DMS153 treated with DMSO at 0.1 percent for 48 hours (cell line): ENCODE data around the gene HOOK1.
"Not testable (repeated sequence)": the region's sequence is repeated elsewhere in the genome, so short reads cannot be mapped to it uniquely, and the experiment has no call there.

Source experiments
- DNase-seq: peaks from one replicate; lab custom pipeline; 2025; ENCODE audit not compliant: unreplicated experiment; lab: John Stamatoyannopoulos, UW

Gene HOOK1

DNA sequence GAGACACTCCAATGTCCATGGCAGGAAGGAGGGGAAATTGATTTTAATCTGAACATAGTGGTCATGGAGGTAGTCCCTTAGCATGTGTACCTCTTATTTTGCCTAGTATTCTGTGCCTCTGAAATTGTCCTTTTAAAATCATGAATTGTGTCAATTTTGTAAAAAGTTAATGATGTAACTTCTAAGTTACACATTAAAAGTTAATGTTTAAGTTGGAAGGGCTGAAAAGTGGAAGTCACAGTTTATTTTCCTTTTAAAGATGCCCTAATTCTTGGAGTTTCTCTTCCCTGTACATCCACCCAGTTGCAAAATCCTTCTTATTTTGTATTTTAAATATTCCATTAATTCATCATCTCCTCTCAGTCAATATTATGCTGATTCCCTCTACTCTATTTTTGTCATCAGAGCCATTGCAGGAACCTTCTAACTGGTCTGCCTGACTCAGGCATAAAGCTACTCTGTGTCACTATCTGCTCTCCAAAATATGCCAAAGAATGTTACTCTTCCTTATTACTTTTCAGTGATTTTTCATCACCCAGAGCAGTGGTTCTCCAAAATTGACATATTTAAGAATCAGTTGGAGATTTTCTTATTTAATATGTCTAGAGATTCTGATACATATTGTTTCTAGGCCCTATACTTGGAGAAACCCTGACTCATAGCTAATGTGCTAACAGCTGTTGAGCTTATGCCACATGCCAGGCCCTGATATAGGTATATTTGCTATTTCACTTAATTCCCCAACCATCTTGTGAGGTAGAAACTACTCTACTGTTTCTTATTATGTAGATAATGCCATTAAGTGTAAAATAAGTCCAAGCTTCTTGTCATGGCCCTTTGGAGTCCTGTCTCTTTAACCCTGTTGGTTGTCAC lies 5.1 kb downstream of the HOOK1 start:
- no peak for DNase-seq

DNA sequence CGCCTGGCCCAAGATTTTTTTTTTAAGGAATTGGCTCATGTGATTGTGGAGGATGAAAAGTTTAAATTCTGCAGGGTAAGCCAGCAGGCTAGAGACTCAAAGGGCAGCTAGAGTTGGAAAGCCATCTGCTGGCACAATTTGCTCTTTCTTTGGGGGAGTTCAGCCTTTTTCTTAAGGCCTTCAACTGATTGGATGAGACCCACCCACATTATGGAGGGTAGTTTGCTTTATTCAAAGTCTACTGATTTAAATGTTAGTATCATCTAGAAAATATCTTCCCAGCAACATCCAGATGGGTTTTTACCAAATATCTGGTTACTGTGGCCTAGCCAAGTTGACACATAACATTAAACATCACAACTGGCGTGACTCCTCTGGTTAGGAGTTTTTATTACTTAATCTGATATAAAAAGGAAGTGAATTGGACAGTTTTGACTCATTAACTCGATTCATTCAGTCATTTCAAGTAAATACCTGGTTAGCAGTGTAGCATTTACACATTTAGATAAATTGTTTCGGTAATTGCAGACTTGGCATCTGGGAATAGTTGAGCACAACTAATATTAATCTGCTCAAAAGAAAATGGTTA lies 12.4 kb downstream of the HOOK1 start:
- DNase-seq, result no peak

DNA sequence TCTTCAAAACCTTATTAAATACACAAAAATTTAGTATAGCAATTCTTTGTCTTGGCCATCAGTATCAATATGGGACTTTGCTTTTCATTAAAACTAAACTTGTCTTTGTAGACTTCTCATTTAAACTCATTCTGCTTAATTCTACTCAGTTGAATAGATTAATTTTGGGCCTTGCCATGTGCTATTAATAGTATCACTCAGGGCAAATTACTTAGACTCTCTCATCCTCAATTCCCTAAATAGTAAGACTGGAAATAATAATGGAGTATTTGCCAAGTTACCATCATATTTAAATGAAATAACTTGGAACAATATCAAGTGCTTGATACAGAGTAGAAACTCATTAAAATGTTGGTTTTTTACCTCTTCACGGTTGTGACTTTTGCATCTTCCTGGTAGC lies 13.4 kb downstream of the HOOK1 start:
- DNase-seq, result no peak

DNA sequence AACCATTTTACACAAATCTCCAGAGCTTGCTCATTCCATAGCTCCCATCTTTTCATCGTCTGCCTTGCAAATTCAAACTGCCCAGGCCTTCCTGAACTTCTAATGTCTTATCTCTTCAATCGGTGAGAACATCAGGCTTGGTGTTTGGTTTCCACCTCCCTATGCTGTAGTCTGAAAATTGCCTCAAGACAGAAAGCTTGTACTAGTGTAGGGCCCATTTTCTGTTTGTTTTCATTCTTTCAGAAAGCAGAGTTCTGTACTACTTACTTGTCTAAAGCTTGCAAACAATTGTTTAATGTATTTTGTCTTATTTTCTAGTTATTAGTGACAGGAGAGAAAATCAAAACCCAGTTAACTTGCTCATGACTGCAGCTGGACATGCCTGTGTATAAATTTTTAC lies 16.8 kb downstream of the HOOK1 start:
- DNase-seq, result no peak

DNA sequence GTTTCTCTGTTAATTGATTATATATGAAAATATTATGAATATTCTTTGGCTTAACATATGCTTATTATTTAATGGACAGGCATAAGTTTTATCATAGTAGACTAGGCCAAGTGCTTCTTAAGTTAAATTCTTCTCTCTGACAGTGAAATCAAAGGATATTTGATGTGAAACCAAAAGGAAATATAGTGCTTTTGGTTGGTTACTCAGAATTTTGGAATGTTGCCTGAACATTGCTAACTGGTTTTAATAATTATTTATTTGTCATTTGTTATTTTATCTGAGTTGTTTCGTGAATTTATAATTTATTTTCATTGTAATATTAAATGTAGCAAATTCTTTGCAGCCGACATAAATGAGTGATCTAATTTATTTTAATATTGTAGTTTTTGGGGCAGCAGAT lies 18.3 kb downstream of the HOOK1 start:
- no peak for DNase-seq

DNA sequence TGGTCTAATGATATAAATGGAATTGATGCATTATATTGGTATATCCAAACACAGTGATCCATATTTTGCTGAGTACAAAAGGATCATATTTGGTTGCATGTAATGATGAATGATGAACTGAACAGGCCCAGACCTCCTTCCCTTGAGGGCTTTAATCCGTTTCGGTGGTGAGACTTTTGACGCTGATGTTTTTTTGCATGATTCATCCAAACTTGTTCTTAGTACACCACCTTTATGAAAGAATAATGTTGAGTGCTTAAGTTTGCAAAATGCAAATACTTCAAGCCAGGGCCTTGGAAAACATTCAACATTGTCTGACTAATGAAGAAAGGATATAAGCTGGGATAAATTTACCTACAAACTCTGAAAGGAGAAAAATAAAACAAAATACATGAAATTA lies 19.2 kb downstream of the HOOK1 start:
- no peak for DNase-seq

DNA sequence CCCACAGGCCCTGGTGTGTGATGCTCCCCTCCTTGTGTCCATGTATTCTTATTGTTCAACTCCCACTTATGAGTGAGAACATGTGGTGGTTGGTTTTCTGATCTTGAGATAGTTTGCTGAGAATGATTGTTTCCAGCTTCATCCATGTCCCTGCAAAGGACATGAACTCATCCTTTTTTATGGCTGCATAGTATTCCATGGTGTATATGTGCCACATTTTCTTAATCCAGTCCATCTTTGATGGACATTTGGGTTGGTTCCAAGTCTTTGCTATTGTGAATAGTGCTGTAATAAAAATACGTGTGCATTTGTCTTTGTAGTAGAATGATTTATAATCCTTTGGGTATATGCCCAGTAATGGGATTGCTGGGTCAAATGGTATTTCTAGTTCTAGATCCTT lies 23.1 kb downstream of the HOOK1 start:
- DNase-seq, result not testable (repeated sequence)

DNA sequence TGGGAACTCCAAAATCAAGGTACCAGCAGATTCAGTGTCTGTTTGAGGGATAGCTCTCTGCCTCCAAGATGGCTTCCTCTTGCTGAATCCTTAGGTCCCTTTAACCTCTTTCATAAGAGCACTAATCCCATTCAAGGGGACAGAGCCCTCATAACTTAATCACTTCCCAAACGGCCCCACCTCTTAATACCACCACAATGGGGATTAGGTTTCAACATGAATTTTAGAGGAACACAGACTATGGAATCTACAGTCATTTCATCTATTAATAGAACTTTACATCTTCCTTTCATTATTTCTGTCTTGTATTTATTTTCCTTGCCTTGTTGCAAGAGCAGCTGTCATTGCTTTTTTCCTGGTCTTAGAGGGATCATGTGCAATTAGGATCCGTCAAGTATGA lies 30.3 kb downstream of the HOOK1 start:
- no peak for DNase-seq

DNA sequence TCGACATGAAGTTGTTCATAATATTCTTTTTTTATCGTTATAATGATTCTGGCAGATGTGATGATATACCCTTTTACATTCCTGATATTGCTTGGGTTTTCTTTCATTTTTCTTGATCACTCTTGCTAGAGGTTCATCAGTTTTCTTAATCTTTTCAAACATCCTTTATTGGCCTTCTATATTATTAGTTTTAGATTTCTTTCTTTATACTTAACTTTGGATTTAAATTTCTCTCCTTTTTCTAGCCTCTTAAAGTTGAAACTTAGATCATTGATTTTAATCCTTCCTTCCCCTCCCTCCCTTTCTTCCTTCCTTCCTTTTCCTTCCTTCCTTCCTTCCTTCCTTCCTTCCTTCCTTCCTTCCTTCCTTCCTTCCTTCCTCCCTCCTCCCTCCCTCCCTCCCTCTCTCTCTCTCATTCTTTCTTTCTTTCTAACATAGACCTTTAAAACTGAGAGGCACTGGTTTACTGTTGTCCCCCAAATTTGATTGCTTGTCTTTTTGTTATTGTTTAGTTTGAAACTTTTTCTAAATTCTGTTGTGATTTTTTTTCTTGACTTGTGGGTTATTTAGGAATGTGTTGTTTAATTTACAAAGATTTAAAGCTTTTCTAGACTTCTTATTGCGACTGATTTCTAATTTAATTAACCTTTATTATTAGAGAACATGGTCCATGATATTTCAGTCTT lies 31.6 kb downstream of the HOOK1 start:
- no peak for DNase-seq

DNA sequence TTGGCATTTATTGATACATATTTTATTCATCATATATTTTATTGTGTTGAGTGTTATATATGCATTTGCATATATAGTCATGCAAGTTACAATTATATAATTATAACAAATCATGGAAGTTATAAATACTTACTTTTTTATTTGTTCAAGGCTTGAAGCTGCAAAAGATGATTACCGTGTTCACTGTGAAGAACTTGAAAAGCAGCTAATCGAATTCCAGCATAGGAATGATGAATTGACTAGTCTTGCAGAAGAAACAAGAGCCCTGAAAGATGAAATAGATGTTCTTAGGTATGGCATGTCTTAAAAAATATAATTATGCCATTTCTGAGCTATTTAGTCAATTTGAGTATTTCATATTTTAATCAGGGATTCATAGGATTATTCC lies 32.1 kb downstream of the HOOK1 start:
- no peak for DNase-seq

DNA sequence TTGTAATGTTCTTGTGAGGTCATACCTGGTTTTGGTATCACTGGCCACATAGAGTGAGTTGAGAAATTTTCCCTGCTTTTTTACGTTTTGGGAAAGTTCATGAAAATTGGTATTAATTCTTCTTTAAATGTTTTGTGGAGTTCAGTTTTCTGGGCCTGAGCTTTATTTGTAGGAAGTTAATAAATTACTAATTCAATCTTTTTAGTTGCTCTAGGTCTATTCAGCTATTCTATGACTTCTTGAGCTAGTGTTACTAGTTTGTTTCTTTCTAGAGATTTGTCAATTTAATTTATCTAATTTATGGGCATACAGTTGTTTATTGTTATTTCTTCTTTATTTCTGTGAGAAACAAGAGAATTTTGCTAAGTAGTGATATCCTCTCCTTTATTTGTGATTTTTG lies 37.4 kb downstream of the HOOK1 start:
- DNase-seq, result no peak

DNA sequence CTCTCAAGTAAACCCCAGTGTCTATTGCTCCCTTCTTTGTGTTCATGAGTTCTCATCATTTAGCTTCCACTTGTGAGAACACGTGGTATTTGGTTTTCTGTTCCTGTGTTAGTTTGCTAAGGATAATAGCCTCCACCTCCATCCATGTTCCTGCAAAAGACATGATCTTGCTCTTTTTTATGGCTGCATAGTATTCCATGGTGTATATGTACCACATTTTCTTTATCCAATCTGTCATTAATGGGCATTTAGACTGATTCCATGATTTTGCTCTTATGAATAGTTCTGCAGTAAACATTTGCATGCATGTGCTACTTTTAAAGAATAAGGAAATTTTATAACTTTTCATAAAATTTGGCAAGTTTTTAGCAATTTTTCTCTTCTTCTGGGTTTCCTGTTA lies 40.5 kb downstream of the HOOK1 start:
- DNase-seq, result not testable (repeated sequence)

DNA sequence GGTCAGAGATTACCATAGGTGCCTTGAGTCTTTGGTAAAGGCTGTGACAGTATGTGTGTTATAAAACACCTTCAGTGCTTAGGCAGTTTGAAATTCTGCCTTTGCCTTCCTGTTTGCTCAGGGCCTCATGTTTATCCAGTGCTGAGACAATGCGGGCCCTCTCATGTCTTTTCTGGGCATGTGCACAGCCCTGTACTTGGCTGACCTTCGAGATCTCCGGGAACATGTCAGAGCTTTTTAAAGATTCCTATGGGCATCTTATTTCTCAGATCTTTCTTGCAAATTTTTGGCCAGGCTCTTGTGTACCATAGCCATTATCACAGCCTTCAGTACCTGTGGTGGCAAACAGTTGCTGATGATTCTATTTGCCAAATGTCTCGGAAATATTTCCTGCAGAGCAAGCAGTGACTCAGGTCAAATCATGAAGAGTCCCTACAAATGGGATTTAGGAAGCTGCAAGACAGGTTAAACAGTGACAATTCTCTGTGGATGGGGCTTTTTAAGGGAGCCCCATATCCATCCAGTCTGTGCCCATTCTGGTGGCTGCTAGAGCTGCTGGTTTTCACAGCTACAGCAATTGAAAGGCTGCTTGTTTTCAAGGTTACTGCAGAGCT lies 42.1 kb downstream of the HOOK1 start:
- DNase-seq, result peak; percentile 69

DNA sequence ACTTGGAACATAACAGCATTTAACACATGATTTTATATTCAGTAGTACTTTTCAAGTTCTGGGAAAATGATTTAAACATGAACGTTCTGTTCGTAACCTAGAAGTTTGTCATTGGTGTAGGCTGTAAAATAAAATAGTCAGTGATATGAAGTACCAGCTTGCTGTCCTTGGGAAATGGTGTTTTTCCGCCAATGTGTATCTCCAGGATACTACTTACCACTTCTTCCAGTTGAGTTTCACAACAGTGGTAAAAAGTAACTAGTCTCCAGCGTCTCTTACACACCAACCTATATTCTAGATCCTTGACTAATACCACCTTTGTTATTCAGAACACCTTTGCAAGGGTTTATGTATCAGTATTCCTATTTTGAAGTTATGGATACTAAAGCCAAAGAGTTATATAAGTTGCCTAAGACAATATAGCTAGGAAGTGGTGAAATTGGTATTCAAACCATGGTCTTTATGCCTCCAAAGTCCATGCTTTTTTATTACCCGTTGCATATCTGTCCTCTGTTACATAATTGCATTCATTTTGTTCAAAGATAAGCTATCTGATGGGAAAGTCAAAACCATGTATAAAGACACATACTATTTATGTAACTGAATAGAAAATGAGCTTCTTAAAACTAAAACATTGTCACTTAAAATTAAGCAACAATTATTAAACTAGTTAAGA lies 43.1 kb downstream of the HOOK1 start:
- no peak for DNase-seq

DNA sequence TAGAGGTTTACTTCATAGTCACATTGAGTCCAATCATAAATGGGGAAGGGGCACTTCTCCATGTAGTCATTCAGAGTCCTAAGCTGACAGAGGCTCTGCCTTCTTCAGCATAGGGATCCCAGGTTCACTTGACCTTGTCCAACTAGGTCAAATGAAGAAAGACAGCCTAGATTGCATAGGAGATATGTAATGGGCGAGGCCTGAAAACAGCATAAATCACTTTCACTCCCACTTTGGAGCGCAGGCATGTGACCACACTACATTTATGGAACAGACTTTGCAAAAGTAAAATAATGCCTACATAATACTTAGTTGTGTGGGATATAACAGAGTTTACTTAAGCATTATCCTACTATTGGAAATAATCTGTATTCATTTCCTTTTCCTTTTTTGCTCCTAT lies 51.7 kb downstream of the HOOK1 start:
- no peak for DNase-seq

DNA sequence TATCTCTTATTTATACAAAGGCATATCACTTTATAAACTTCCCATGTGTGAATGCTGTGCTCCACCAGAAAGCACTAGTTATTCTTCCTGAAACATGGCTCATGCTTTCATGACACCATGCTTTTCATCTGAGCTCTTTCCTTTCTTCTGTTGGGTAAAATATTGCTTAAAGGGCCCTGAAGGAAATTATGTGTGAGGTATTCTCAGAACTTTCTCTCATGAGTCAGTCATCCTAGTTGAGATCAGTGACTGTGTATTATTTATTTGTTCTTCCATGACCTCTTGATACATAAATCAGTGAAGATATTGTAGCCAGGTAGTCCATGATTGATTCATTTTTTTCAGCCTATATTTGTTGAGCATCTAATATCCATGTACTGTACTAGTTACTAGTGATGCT lies 57.0 kb downstream of the HOOK1 start:
- DNase-seq, result no peak

DNA sequence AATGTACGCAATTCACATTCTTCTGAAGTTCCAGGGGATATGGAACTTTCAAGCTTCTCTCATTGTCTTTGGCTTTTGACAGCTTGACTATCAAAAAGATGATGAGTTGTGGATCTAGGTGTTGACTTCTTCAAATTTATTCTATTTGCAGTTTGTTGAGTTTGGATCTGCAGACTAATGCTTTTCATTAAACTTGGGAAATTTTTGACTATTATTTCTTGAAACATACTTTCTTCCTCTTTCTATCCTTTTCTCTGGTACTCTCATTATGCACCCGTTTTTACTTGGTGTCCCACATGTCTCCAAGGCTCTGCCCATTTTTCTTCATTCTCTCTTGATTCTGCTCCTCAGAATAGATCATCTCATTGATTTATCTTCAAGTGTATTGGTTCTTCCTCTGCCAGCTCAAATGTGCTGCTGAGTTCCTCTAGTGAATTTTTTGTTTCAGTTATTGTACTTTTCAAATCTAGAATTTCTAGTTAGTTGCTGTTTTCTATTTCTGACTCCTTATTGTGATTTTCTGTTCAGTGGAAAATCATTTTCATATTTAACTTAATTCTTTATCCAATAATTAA lies 62.4 kb downstream of the HOOK1 start:
- DNase-seq, result no peak

DNA sequence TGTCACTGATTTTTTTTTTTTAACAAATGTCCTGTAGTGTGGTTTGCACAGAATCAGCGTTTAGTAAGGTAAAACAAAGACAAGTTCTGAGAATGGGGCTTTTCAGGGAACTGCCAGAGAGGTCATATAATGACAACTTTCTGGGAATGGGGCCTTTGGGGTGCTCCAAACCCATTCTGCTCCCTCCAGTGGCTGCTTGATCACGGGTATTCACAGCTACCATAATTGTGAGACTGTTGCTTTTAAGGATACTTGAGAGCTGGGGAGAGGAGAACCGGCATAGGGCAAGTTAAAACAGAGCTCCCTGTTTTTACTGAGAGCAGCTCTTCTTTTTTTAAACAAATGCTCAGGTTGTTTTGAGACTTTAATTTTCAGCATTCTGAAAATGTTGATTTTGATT lies 63.6 kb downstream of the HOOK1 start:
- DNase-seq, result no peak

DNA sequence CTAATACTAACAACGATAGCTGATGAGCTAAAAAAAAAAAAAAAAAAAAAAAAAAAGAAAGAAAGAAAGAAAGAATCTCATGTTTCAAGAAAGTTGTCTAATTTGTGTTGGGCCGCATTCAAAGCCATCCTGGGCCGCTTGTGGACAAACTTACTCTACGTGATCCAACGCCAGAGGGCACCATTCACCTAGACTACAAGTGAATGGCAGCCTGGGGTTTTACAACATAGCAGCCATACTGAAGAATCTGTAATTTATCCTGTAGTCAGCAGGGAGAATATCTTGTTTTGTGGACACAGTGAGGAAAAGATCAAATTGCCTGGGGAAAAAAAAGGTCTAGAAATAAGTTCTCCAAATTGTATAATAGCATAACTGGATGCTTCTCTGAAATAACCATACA lies 64.8 kb downstream of the HOOK1 start:
- peak; percentile 24 for DNase-seq

DNA sequence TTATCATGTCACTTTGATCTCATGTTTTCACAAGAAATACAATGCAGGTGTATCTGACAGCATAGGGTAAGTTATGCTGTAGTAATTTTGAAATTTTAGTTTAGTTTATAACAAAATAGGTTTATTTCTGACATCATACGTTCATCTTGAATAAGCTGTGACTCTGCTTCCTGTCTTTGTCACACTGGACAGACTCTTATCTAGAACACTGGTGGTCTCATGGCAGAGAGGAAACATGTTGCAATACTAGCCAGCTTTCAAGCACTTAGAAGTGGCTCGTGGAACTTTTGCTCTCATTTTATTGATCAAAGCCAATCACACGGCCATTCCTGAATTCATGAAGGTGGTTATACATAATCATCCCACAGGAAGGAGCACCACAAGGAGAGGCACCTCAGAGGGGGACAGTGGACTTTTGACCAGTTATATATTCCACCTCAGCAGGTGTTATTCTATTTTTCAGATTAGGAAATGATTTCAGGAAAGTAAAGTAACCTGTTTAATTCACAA lies 65.3 kb downstream of the HOOK1 start:
- DNase-seq, result no peak

DNA sequence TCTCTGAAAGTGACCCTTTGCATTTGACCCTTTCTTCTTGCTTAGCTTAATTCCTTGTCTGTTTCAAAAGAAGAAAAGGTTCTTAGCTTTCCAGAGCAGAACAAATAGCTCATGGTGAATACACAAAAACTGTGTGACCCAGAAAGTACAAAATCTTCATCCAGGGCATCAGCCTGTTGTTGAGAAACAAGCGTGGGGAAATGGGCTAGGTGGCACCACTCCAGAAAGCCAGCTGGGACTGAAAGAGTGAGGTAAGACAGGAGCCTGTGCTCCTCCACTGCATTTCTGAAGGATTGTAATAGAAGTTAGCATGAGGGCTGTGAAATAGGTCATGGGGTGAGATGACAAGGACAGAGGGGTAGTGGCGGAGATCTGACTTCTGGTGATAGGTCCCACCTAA lies 66.0 kb downstream of the HOOK1 start:
- DNase-seq, result no peak
